SU-DHL-6 (cell line): Measurements from ENCODE around the gene NEXMIF.

Experiments
- CTCF ChIP-seq: fragments of 200-600 bp; sonication (generic); IDR thresholded peaks from one replicate; pipeline ENCODE4 v1.5.1; 2017; ENCODE audit warnings: antibody characterized with exemption, mild to moderate bottlenecking, low read length, moderate library complexity; ENCODE audit not compliant: insufficient read depth, poor library complexity, severe bottlenecking
- EZH2phosphoT487 ChIP-seq: fragments of 200-600 bp; sonication (generic), shearing (Covaris generic); conservative IDR thresholded peaks from 2 replicates; pipeline ENCODE4 v1.6.1; 2018; ENCODE audit warnings: mild to moderate bottlenecking, antibody characterized with exemption, low read length, moderate library complexity, mixed read lengths

GRCh38 chrX:74788545-74789086, 136.6 kb downstream of the NEXMIF start:
- TF ChIP-seq CTCF: no peak
- TF ChIP-seq EZH2phosphoT487: no peak
